ENCODE data around the gene SNCAIP. TPM values are rescaled to one million over a fixed set of nuclear protein-coding genes. Genes with fewer than 3 reads are reported as not detected.

SNCAIP gene
- total RNA-seq, 1 experiment from 2014 or later, result 0.16 TPM

DNA sequence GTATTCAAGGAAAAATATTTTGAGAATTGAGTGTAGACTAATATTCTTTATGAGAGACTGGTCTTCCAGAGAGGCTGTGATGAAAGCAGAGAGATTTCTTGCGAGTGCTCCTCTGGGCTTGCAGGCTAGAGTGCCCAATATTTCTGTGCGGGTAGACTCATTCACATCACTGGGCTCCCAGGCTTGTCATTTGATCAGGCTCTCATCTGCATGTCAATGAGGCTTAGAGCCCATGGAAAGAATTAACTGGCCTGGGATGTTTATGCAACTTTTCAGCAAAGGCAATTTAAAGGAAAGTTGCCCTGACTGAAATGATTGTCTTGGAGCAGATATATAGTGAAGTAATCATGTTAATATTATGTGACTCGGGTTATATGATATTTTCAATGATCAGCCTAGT is 42.3 kb downstream of the SNCAIP start:
- H3K36me3 ChIP-seq, result no peaks in the 10 kb centered on the region
- no peak overlapping the region for H3K27ac ChIP-seq
- no peaks in the 10 kb centered on the region; the same call in 1 of the 2 replicates for H3K27me3 ChIP-seq (replicated peaks)
- H3K4me1 ChIP-seq (replicated peaks), result no peaks in the 10 kb centered on the region
- no peak overlapping the region for H3K4me3 ChIP-seq
- DNase-seq (ENCODE audit: low read depth in 1 of 2, low spot score in 2 of 2), result no peak
- no peaks in the 10 kb centered on the region for H3K9me3 ChIP-seq (replicated peaks)

DNA sequence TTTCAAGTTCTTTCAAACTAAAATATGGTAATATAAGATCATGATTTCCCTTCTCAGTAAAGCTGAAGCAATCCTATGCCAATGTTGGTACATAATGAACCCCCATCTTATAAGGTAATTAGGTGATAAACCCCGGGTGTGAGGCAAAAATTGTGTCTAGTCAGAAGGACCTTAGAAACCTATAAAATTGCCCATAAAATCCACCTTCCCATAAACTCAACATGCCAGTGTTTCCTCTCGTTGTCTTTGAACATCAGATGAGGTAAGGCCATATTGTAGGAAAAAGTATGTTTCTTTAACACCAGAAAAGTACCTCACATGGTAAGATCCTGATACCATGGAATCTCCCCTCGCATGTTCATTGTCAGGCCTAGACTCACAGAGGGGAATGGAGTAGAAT is 43.3 kb downstream of the SNCAIP start:
- Histone ChIP-seq H3K9me3 (replicated peaks) (no peaks in the 10 kb centered on the region), H3K4me3 (no peak overlapping the region), H3K27ac (no peak overlapping the region), H3K36me3 (no peaks in the 10 kb centered on the region), H3K4me1 (replicated peaks) (no peaks in the 10 kb centered on the region), H3K27me3 (replicated peaks) (no peaks in the 10 kb centered on the region; the same call in 1 of the 2 replicates)
- DNase-seq (ENCODE audit: low read depth in 1 of 2, low spot score in 2 of 2), result no peak

DNA sequence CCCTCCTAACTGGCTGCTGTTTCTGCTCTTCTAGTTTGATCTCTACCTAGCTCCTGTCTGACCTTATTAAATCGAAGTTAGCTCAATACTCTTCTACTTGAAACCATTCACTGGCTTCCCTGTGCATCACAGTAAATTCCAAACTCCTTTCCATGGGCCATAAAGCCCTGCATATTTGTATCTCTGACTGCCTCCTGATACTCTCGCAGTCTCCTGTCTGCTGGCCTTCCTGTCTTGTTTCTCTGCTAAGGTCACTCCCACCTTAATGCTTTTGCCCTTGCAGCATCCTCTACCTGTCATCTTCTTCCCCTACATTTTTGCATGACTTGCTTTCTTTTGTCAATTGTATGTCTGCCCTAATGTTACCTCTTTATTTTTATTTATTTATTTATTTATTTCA is 44.8 kb downstream of the SNCAIP start:
- Histone ChIP-seq H3K4me3 (no peak overlapping the region), H3K4me1 (replicated peaks) (no peaks in the 10 kb centered on the region), H3K36me3 (no peaks in the 10 kb centered on the region), H3K27ac (no peak overlapping the region), H3K9me3 (replicated peaks) (no peaks in the 10 kb centered on the region), H3K27me3 (replicated peaks) (no peaks in the 10 kb centered on the region)
- DNase-seq (ENCODE audit: low read depth in 1 of 2, low spot score in 2 of 2), result no peak

GRCh38 chr5:122358372-122358979 is 46.4 kb downstream of the SNCAIP start:
- no peak overlapping the region for H3K27ac ChIP-seq
- no peaks in the 10 kb centered on the region for H3K27me3 ChIP-seq (replicated peaks)
- H3K4me3 ChIP-seq, result no peak overlapping the region
- no peaks in the 10 kb centered on the region for H3K4me1 ChIP-seq (replicated peaks)
- H3K9me3 ChIP-seq (replicated peaks), result no peaks in the 10 kb centered on the region
- H3K36me3 ChIP-seq, result no peaks in the 10 kb centered on the region
- no peak for DNase-seq (ENCODE audit: low read depth in 1 of 2, low spot score in 2 of 2)

- H3K27ac ChIP-seq, result no peak overlapping the region
- no peaks in the 10 kb centered on the region for H3K9me3 ChIP-seq (replicated peaks)
- H3K4me1 ChIP-seq (replicated peaks), result no peaks in the 10 kb centered on the region
- no peaks in the 10 kb centered on the region for H3K27me3 ChIP-seq (replicated peaks)
- DNase-seq (ENCODE audit: low read depth in 1 of 2, low spot score in 2 of 2), result no peak
- no peaks in the 10 kb centered on the region for H3K36me3 ChIP-seq
- H3K4me3 ChIP-seq, result no peak overlapping the region
These were observed 50.3 kb downstream of the SNCAIP start for GRCh38 chr5:122362361-122362760.

GRCh38 chr5:122363623-122364022 is 51.6 kb downstream of the SNCAIP start:
- Histone ChIP-seq H3K4me3 (no peak overlapping the region), H3K36me3 (no peaks in the 10 kb centered on the region), H3K4me1 (replicated peaks) (no peaks in the 10 kb centered on the region), H3K9me3 (replicated peaks) (no peaks in the 10 kb centered on the region), H3K27ac (no peak overlapping the region), H3K27me3 (replicated peaks) (no peaks in the 10 kb centered on the region)
- no peak for DNase-seq (ENCODE audit: low read depth in 1 of 2, low spot score in 2 of 2)

GRCh38 chr5:122366501-122366900 is 54.5 kb downstream of the SNCAIP start:
- Histone ChIP-seq H3K4me1 (replicated peaks) (no peaks in the 10 kb centered on the region), H3K27ac (no peak overlapping the region), H3K9me3 (replicated peaks) (no peaks in the 10 kb centered on the region; the same call in 1 of the 2 replicates), H3K4me3 (no peak overlapping the region), H3K36me3 (no peaks in the 10 kb centered on the region), H3K27me3 (replicated peaks) (no peaks in the 10 kb centered on the region)
- DNase-seq (ENCODE audit: low read depth in 1 of 2, low spot score in 2 of 2), result no peak

GRCh38 chr5:122367456-122367855 is 55.4 kb downstream of the SNCAIP start:
- Histone ChIP-seq H3K4me1 (replicated peaks) (no peaks in the 10 kb centered on the region), H3K9me3 (replicated peaks) (no peaks in the 10 kb centered on the region; the same call in 1 of the 2 replicates), H3K36me3 (no peaks in the 10 kb centered on the region), H3K4me3 (no peak overlapping the region), H3K27me3 (replicated peaks) (no peaks in the 10 kb centered on the region), H3K27ac (no peak overlapping the region)
- DNase-seq (ENCODE audit: low read depth in 1 of 2, low spot score in 2 of 2), result no peak

DNA sequence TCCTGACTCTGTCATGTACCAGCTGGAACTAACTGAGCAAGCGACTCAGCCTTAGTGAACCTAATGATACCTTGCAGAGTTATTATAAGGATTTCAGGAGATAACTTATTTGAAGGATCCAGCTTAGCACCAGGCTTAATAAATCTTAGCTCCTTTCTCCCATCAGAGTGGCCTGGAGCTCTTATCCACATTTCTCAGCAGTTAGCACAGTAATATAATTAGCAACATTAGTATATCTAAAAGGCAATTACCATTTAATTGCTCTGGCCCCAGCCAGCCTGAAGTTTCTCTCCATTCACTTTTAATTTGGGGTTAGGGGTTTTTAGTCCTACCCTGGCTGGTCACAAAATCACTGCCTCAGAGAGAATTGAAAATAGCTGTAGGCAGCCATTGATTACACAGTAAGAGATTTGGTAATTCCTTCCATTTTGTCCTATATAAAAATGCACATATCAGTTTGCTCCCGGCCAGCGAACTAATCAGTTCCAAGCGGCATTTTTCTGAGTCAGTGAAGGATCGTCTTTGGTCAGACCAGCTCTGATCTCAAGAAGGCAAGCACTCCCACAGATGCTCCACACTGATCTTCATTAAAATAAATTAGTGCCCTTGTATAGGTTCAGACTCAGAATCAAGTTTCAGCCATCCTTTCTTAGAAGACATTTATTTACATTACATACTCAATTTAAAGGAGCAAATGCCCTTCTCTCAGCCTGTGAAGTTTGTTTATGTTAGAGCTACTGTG is 56.6 kb downstream of the SNCAIP start:
- no peaks in the 10 kb centered on the region for H3K27me3 ChIP-seq (replicated peaks)
- no peak overlapping the region for H3K4me3 ChIP-seq
- H3K27ac ChIP-seq, result no peak overlapping the region
- no peaks in the 10 kb centered on the region for H3K36me3 ChIP-seq
- no peaks in the 10 kb centered on the region; the same call in 1 of the 2 replicates for H3K9me3 ChIP-seq (replicated peaks)
- no peak for DNase-seq (ENCODE audit: low read depth in 1 of 2, low spot score in 2 of 2)
- no peaks in the 10 kb centered on the region for H3K4me1 ChIP-seq (replicated peaks)

GRCh38 chr5:122369253-122369815 is 57.3 kb downstream of the SNCAIP start:
- H3K27ac ChIP-seq, result no peak overlapping the region
- no peaks in the 10 kb centered on the region for H3K36me3 ChIP-seq
- no peaks in the 10 kb centered on the region for H3K4me1 ChIP-seq (replicated peaks)
- no peak overlapping the region for H3K4me3 ChIP-seq
- DNase-seq (ENCODE audit: low read depth in 1 of 2, low spot score in 2 of 2), result no peak
- no peaks in the 10 kb centered on the region for H3K27me3 ChIP-seq (replicated peaks)
- no peaks in the 10 kb centered on the region; the same call in 1 of the 2 replicates for H3K9me3 ChIP-seq (replicated peaks)

DNA sequence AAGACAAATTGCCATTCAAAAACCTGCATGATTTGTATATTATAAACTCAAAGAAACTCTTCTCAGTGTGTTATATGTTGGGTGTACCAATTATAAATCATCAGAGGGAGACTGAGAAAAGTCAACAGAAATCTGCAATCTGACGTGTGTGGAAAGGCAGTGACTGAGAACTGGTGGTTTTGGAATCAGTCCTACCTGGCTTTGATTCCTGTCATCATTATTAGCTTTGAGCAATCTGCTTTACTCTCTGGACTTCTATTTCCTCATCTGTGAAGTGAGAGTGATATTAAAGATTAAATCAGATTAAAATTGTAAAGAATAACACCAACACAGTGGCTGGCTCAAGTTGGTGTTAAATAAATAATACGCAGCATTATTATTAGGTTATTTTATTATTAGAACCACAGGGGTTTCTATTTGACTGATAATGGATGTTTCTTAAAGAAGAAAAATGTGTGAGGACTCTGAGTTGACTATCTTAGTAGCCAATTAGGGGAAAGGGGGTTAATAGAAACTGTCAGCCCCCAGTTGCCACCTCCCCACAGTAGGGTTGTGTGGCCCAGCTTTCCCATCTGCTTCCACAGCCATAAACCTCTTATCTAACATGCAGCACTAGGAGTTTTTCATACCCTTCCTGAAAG is 59.6 kb downstream of the SNCAIP start:
- H3K27ac ChIP-seq, result no peak overlapping the region
- no peak for DNase-seq (ENCODE audit: low read depth in 1 of 2, low spot score in 2 of 2)

DNA sequence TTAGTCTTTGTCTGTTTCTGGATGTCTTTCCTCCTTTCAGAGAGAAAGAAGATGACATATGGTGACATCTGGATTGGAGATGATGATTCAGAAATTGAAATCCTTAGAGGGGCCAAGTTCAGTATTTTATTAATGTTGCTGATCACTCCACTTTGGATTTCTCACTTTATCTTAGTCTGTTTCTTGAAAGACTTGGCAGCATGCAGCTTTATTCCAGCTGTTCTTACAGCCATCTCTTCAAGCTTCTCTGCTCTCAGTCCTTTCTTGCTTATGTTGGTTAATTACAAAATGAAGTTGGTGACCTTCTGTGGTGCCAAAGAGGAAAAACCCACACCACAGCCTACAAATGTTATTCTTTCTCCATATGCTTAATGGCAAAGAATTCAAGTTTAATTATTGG is 62.1 kb downstream of the SNCAIP start:
- no peak overlapping the region for H3K4me3 ChIP-seq

More for the DNA sequence above, 59.6 kb downstream of the SNCAIP start:
- no peaks in the 10 kb centered on the region for H3K27me3 ChIP-seq (replicated peaks)
- no peak overlapping the region for H3K4me3 ChIP-seq
- H3K36me3 ChIP-seq, result no peaks in the 10 kb centered on the region
- no peaks in the 10 kb centered on the region; the same call in 1 of the 2 replicates for H3K9me3 ChIP-seq (replicated peaks)
- no peaks in the 10 kb centered on the region for H3K4me1 ChIP-seq (replicated peaks)

GRCh38 chr5:122375801-122376200 is 63.8 kb downstream of the SNCAIP start:
- H3K9me3 ChIP-seq (replicated peaks), result no peaks in the 10 kb centered on the region; the same call in 1 of the 2 replicates
- no peak overlapping the region for H3K4me3 ChIP-seq
- no peaks in the 10 kb centered on the region for H3K36me3 ChIP-seq
- DNase-seq (ENCODE audit: low read depth in 1 of 2, low spot score in 2 of 2), result no peak
- H3K27ac ChIP-seq, result no peak overlapping the region
- no peaks in the 10 kb centered on the region for H3K27me3 ChIP-seq (replicated peaks)
- no peaks in the 10 kb centered on the region for H3K4me1 ChIP-seq (replicated peaks)

More for the DNA sequence above, 62.1 kb downstream of the SNCAIP start:
- DNase-seq (ENCODE audit: low read depth in 1 of 2, low spot score in 2 of 2), result no peak
- Histone ChIP-seq H3K27ac (no peak overlapping the region), H3K9me3 (replicated peaks) (no peaks in the 10 kb centered on the region; the same call in 1 of the 2 replicates), H3K27me3 (replicated peaks) (no peaks in the 10 kb centered on the region), H3K36me3 (no peaks in the 10 kb centered on the region), H3K4me1 (replicated peaks) (no peaks in the 10 kb centered on the region)

GRCh38 chr5:122376250-122376649 is 64.2 kb downstream of the SNCAIP start:
- DNase-seq (ENCODE audit: low read depth in 1 of 2, low spot score in 2 of 2), result no peak
- no peaks in the 10 kb centered on the region; the same call in 1 of the 2 replicates for H3K9me3 ChIP-seq (replicated peaks)
- no peaks in the 10 kb centered on the region for H3K36me3 ChIP-seq
- no peak overlapping the region for H3K27ac ChIP-seq
- no peak overlapping the region for H3K4me3 ChIP-seq
- H3K4me1 ChIP-seq (replicated peaks), result no peaks in the 10 kb centered on the region
- no peaks in the 10 kb centered on the region for H3K27me3 ChIP-seq (replicated peaks)
